Kidney tubule cell (primary cell): ENCODE results near the gene CALML3.
A peak's percentile ranks its signal among the peaks of the same experiment; 100 is the strongest.

Source experiments
- DNase-seq: peaks from one replicate; pipeline ENCODE4 v3.0.0-alpha.2; 2018; ENCODE audit warnings: low spot score

The CALML3 gene

GRCh38 chr10:5570979-5571810 lies 46.4 kb downstream of the CALML3 start:
- no peak for DNase-seq

GRCh38 chr10:5571826-5572225 lies 47.1 kb downstream of the CALML3 start:
- no peak for DNase-seq

- no peak for DNase-seq
Measured at GRCh38 chr10:5573319-5573950, 48.7 kb downstream of the CALML3 start.

GRCh38 chr10:5573968-5574641 lies 49.3 kb downstream of the CALML3 start:
- peak; percentile 57 for DNase-seq

GRCh38 chr10:5574642-5575131 lies 49.9 kb downstream of the CALML3 start:
- DNase-seq = no peak

GRCh38 chr10:5575144-5575481 lies 50.4 kb downstream of the CALML3 start:
- no peak for DNase-seq

GRCh38 chr10:5575482-5576153 lies 50.9 kb downstream of the CALML3 start:
- no peak for DNase-seq

- DNase-seq = no peak
Measured at GRCh38 chr10:5576154-5576748, 51.5 kb downstream of the CALML3 start.
